Measurements from ENCODE around the gene CBX2. TPM values are rescaled to one million over a fixed set of nuclear protein-coding genes. Genes with fewer than 3 reads are reported as not detected.

Gene CBX2
- total RNA-seq, 1 donor from 2014 or later: 9.9 TPM

GRCh38 chr17:79808763-79809529 lies 31.0 kb downstream of the CBX2 start:
- no peaks in the 10 kb centered on the region for H3K36me3 Mint-ChIP-seq (ENCODE audit: unreplicated experiment)
- peaks cover 20% of the 10 kb centered on the region for H3K4me1 Mint-ChIP-seq (ENCODE audit: unreplicated experiment)
- H3K4me3 Mint-ChIP-seq (ENCODE audit: unreplicated experiment): no peak overlapping the region
- DNase-seq (ENCODE audit: extremely low spot score, unreplicated experiment): no peak
- H3K27ac Mint-ChIP-seq (ENCODE audit: unreplicated experiment): peak overlapping the region; percentile 10
- H3K9me3 Mint-ChIP-seq (ENCODE audit: unreplicated experiment): no peaks in the 10 kb centered on the region
- TF ChIP-seq CTCF (IDR thresholded peaks at IDR 0.05): peak; percentile 54
- peaks cover 66% of the 10 kb centered on the region for H3K27me3 Mint-ChIP-seq (ENCODE audit: unreplicated experiment)

GRCh38 chr17:79809530-79810129 lies 31.7 kb downstream of the CBX2 start:
- DNase-seq (ENCODE audit: extremely low spot score, unreplicated experiment): no peak
- H3K9me3 Mint-ChIP-seq (ENCODE audit: unreplicated experiment): no peaks in the 10 kb centered on the region
- no peak for TF ChIP-seq CTCF (IDR thresholded peaks at IDR 0.05)
- H3K4me3 Mint-ChIP-seq (ENCODE audit: unreplicated experiment): peak overlapping the region; percentile 29
- H3K36me3 Mint-ChIP-seq (ENCODE audit: unreplicated experiment): no peaks in the 10 kb centered on the region
- H3K4me1 Mint-ChIP-seq (ENCODE audit: unreplicated experiment): peaks cover 22% of the 10 kb centered on the region
- no peak overlapping the region for H3K27ac Mint-ChIP-seq (ENCODE audit: unreplicated experiment)
- H3K27me3 Mint-ChIP-seq (ENCODE audit: unreplicated experiment): peaks cover 67% of the 10 kb centered on the region

GRCh38 chr17:79810130-79811010 lies 32.4 kb downstream of the CBX2 start:
- H3K4me3 Mint-ChIP-seq (ENCODE audit: unreplicated experiment): no peak overlapping the region
- DNase-seq (ENCODE audit: extremely low spot score, unreplicated experiment): peak; percentile 87
- peaks cover 22% of the 10 kb centered on the region for H3K4me1 Mint-ChIP-seq (ENCODE audit: unreplicated experiment)
- H3K36me3 Mint-ChIP-seq (ENCODE audit: unreplicated experiment): no peaks in the 10 kb centered on the region
- no peak overlapping the region for H3K27ac Mint-ChIP-seq (ENCODE audit: unreplicated experiment)
- TF ChIP-seq CTCF (IDR thresholded peaks at IDR 0.05): no peak
- peaks cover 60% of the 10 kb centered on the region for H3K27me3 Mint-ChIP-seq (ENCODE audit: unreplicated experiment)
- H3K9me3 Mint-ChIP-seq (ENCODE audit: unreplicated experiment): no peaks in the 10 kb centered on the region

- Mint-ChIP-seq H3K27me3 (ENCODE audit: unreplicated experiment) (peaks cover 56% of the 10 kb centered on the region), H3K4me3 (ENCODE audit: unreplicated experiment) (peak overlapping the region; percentile 56), H3K36me3 (ENCODE audit: unreplicated experiment) (no peaks in the 10 kb centered on the region), H3K4me1 (ENCODE audit: unreplicated experiment) (peaks cover 22% of the 10 kb centered on the region), H3K27ac (ENCODE audit: unreplicated experiment) (no peak overlapping the region), H3K9me3 (ENCODE audit: unreplicated experiment) (no peaks in the 10 kb centered on the region)
- no peak for DNase-seq (ENCODE audit: extremely low spot score, unreplicated experiment)
- peak; percentile 41 for TF ChIP-seq CTCF (IDR thresholded peaks at IDR 0.05)
Observed at GRCh38 chr17:79811011-79811867, 33.3 kb downstream of the CBX2 start.
